GM19238 (cell line): Measurements from ENCODE around the gene DYNLT3.

ENCODE experiments used
- DNase-seq: peaks from one replicate; pipeline ENCODE4 v3.0.0; 2011; ENCODE audit warnings: low spot score; ENCODE audit not compliant: insufficient read length

The DYNLT3 gene

DNA sequence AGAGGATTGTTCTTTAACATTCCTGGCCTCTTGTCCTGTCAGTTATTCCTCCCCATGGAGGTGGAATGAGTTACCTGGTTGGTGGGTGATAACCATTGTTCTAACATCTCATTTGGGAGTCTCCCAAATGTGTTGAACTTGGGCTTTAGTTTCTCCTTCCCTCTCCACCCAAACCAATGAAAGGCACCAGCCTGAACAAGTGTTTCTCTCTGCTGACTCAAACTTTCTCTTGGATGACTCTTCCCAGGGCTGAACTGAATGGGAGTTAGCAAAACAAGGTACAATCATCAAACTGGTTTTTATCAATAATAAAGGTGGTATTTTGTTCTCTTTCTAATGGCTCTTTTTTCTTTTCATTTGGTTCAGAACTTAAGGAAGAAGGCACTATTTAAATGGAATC, 2.7 kb downstream of the DYNLT3 start:
- no peak for DNase-seq

DNA sequence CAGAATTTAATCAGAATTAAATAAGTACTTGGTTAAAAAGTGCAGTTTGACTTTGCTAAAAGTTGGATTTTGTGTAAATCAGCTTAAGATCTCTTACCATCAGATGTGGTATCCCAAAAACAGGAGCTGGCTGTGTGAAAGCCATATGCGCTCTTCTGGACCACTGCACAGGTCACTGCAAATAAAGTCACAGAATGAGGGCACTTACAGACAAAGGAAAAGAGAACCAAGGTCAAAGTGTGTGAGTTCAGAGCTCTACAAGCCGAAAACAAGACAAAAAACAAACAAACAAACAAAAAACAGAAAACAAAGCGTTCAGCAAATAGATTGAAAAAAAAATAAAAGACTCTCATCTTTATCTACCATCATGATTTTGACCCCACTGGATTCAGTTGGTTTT, 6.4 kb downstream of the DYNLT3 start:
- no peak for DNase-seq

DNA sequence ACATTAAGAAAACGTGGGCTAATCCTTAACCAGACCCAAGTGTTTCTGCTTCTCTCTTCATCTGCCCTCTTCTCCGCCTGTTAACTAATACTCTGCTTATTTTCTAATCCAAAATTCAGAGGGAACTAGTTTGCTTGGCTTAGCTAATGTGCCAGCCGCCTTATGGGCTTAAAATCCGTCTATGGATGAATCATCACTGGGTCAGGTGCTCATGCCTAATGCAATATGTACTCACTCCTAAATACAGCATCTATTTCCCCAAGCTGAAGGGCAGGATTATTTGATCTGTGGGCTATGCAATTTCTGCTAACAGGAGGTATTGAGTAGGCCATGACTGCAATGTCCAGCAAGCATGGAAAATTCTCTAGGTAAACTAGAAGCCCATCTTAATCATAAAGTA, 12.4 kb downstream of the DYNLT3 start:
- DNase-seq, result no peak

DNA sequence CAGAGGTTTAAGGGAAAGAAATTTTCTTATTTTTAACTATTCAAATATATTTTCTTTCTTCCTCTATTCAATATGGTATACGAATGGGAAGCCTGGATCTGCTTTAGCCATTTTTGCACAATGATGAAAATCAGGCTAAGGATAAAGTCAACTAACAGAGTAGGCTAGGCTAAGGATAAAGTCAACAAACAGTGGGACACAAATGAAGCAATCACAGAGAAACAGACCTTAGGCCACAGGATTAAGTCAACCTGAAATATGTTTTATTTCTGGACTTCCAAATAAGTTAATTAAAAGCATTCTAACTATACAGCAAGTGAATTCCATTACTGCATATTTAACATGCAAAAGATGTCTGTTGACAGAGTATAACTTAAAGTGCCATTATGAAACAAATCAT, 17.0 kb downstream of the DYNLT3 start:
- no peak for DNase-seq

DNA sequence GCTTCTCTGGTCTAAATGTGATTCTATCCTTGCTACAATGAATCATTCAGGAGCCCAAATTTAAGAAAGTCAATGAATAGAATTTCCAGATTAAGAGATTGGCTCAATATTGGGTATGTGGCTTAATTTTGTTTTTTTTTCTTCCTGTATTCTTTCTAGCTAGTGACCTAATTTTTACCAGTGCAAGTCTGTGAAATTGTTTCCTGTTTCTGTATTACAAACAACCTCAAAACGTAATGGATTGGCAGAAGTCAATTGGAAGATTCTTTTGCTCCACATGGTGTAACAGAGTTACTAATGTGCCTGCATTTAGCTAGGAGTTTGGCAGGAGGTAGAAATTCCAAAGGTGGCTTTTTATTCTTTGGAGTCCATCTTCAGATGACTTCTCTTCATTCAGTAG, 17.6 kb downstream of the DYNLT3 start:
- DNase-seq, result no peak

DNA sequence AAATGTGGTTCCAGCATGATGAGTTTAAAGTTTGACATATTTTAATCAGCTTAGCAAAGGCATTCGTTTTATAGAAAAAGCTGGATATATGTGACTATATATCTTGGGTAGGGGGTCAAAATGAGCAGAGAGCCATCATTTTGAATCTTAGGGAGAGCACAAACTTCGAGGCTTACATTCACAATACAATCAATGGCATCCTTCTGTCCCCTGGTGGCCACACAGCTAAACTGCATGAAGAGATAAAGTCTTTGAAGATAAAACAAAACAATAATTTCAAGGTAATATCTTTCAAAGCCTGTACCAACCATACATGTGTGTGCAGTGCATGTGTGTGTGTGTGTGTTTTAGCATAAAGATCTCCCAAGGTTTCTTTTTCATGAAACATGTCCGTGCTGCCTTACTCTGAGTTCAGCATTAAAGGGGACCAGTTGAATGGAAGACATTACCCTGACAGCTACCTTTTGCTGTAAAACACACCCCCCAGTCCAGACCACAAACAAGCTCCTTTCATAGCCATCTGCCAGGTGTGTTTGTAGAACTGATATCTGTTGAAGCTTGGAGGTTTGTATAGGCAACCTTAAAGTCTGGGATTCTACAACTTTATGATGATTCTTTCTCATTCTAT, 22.0 kb downstream of the DYNLT3 start:
- DNase-seq, result no peak

DNA sequence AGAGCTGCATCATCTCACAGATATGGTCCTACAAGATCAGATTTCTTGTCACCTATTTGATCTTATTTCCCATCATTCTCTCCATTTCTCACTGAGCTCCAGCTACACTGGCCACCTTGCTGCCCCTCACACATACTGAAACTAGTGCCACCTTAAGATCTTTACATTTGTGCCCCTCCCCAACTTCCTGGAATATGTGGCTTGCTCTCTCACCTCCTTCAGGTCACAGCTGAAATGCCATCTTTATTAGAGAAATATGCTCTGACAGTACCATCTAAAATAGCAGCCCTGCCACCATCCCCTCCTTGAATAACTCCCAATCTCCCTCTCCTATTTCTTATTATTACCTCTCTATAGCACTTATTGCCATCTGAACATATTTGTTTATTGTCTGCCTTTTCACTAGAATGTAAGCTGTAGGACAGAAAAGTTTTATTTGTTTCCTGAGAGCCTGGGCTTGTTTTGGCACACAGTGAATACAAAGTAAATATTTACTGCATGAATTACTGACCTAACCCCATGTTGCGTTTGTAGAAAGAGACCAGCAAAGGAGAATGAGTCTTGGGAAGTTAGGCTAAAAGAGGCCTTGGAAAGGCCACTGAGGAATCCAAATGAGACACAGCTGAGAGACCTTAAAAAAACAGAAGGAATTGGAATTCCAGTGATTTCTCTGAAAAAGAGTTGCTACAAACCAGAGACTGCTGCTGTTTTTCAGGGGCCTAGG, 22.7 kb downstream of the DYNLT3 start:
- no peak for DNase-seq

DNA sequence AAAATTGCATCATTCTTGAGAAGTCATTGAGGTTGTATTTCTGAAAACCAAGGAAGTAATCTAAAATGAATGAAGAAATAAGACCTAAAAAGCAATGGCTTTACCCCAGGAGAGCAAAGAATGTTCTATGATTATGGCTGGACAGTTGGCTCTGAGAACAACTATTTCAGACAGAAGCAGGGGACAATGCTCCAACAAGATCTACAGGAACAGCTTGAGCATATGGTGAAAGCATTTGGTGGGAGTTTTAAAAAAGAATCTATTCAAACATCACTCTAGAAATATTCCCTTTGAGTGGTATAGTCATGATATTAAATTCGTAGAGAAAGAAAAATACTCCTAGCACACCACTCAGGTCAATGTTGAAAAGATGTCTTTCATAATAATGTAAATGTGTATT, 26.7 kb downstream of the DYNLT3 start:
- no peak for DNase-seq

DNA sequence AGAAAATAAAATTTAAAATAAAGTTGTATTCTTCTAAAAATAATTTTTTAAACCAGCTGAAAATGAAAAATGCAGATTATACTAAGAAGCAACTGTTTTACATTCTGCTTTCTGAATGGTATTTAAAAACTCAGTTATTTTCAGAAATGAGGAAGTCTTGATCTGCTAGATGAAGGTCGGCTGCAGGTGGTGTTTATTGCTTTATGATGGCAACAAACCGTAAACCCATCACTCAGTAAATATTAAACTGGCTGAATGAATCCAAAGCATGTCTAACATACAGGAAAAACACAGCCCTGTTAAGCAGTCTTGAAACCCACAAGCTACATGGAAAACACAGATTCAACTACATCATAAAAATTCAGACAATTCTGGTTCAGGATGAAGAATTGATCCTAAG, 29.3 kb downstream of the DYNLT3 start:
- no peak for DNase-seq

DNA sequence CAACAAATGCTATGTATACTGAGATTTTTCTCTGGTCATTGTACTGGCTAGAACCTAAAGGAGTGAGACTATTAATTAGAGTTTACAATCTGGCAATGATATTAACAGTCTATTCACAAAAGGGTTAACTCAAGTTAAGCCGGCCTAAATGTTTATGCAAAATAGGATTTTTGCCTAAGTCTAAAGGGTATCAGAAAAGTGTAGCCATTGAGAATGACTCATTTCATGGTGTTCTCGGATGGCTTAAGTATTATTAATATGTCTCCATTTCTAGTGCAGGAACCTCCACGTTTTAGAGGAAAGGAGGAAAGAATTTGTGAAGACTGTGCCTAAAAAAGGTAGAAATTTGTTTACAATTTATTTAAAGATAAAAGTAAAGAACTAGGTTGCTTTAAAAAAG, 29.8 kb downstream of the DYNLT3 start:
- no peak for DNase-seq

DNA sequence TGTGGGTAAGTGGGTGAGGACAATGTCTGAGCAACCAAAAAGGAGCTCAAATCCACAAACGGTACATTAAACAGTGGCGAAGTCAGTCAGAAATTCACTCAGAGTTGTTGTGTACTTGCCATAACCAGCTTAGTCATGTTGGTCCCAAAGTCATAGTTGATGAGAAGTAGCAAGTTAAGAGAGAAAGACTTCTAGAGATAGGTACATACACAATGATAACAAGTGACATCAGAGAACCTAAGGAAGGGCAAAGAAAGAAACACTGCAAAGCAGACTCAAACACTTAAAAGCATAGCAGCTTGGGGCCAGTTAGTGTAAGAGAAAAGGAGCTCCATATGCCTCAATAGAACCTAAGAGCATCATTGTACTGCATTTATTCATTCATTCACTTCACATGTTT, 30.2 kb downstream of the DYNLT3 start:
- no peak for DNase-seq

DNA sequence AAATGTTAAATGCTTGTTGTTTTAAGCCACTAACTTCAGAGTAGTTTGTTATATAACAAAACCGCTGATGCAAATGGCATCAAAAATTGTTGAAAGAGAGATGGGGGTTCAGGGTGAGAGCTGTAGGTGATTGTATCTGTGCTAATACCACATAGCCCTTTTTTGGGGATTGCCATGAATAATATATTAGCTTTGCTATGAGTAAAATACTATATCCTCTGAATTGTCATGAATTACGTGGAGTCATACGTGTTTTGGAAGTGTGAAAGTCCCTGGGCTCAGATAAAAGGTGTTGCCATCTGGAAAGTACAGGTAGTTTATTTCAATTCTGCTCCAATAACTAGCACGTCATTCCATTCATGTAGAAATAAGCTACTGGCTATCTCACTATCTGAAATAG, 30.6 kb downstream of the DYNLT3 start:
- DNase-seq, result no peak

DNA sequence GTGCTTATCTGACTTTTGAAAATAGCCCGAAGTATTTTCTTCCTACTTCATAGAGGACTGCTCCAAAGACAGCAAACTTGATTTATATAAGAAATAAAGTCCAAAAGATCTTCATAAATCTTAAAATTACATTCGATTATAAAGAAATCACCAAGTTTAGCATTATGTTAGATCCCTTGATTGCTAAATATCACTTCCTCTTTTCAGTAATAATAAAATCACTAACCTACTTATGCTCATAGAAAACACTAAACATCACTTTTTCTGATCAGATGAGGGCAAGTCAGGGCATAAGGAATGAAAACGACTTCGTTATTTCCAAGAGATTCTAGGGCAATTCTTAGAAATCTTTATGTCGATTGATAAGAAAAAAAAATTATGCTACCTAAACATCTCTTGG, 32.0 kb downstream of the DYNLT3 start:
- no peak for DNase-seq

DNA sequence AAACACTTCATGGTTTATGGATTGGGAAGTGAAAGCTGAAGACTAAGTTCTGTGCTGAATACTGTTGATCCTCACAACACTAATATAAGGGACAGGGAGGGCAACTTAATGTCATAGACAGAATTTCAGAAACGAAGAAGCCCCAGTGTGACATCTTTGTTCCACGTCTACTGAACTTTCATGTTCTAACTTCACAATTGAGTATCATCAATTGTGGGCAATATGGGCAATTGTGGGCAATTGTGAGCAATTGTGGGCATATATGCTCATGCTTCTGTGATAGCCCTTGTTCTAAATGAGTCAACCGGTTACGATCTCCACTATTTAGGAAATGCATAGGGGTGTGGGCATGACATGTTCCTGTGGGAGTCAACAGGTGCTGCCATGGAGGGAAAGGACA, 33.8 kb downstream of the DYNLT3 start:
- no peak for DNase-seq

DNA sequence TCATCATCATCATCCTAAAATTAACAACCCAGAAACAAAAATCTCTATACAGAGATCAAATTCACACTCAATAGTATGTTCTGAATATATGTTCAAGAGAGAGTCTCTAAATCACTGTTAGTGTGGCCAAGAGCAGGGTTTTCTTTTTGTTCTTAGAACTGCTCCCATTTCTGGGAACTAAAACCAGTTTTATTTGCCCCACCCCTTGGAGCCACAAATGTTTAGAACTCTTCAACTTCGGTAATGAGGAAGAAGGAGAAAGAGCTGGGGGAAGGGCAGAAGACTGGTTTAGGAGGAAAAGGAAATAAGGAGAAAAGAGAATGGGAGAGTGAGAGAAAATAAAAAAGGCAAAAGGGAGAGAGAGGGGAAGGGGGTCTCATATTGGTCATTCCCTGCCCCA, 35.3 kb downstream of the DYNLT3 start:
- DNase-seq, result no peak

DNA sequence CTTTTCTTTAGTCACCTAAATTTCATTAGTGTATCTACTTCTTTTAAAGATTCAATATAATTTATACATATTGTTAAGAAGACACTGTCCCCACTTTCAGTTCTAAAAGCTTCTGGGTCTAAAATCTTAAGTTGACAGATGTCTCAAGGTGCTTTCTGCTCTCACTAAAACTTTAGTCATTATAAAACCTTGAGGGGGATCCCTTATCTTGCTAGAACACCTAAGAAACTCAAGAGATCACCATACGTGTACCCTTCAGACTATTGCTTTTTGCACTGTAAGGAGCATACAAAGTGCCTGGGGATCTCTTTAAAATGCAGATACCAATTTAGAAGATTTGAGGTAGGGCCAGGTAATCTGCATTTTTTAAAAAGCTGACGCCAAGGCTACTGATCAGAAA, 37.4 kb downstream of the DYNLT3 start:
- DNase-seq, result no peak

DNA sequence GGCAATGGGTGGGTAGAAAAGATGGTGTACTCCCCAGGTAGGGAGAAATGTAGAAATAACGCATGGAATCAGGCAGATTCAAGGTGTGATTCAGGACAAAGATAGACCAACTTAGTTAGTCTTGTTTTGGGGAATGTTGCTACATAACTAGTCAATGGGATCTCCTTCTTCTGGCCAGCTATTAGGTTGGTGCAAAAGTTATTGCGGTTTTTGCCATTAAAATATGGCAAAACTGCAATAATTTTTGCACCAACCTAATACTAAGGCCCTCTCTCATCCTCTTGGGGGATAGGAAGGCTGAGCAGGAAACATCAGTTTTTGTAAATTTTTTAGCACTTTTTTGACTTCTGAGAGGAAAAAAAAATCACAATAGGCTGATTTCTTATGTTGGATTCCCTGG, 44.3 kb downstream of the DYNLT3 start:
- DNase-seq, result no peak

DNA sequence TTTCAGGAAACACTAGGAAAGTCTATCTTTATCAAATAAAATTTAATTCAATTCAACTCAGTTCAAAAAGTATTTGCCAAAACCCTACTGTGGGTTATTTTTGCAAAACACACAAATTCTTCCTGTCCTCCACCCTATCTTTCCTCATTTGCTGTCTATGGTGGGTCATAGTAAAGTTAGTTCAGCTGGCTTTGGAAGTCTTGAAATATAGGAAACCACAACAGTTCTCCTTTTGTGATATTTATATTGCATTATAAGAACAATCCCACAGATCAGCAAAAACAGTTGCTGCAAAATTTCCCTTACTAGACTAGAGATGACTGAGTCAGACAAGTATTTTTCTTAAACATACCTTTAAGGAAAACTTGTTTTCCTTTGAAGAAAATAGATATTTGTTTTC, 45.3 kb downstream of the DYNLT3 start:
- DNase-seq, result no peak

DNA sequence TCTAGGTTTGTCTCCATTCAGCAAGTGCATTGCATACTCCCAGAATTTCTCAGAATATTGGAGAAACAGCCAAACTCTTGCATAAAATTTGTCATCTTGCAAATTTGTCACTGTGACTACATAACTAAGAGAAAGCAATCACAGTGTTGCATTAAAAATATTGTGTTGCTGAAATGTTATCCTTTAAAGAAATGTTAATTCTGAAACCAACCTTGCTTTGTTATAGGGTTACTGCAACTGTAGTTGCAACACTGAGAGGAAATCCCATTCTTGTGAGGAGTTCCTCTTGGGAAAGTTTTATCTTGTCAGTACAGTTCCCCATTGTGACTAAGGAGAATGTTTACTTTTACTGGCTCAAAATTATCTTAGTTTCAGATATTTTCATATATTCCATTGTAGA, 46.7 kb downstream of the DYNLT3 start:
- no peak for DNase-seq

DNA sequence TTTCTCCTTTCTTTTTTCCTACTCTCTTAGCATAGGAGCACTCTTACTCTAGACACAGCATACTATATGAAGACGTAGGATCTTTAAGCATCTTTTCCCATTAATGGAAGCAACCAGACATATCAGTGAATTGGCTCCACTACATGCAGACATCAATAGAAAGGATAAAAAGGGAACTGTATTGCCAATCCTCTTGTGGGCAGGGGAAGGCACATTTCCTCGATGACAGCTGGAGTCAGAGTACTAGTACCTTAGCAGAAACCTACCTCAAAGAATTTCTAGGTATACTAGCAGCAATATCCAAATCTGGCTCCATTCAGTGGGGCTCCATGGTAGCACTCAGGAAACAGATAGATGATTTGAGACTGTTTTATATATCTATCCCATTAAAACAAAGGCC, 47.4 kb downstream of the DYNLT3 start:
- DNase-seq, result no peak

DNA sequence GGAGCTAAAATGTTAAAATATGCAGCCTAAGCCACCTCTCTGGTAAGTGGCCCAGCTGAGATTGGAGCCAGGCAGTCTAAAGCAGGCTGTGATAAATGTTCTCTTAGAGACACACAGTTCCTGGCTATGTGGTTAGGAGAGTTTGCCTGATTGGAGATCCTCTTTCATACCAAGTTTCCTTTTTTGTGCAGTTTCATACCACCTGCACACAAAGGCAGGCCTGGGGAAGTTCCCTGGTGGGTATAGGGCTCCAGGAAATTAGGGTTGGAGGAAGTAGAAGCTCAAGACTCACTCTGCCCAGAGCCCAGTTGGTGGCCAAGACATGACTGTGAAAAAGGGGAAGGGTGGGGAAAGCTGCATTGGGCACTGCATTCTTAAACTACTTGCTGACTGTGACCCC, 50.6 kb downstream of the DYNLT3 start:
- DNase-seq, result no peak

DNA sequence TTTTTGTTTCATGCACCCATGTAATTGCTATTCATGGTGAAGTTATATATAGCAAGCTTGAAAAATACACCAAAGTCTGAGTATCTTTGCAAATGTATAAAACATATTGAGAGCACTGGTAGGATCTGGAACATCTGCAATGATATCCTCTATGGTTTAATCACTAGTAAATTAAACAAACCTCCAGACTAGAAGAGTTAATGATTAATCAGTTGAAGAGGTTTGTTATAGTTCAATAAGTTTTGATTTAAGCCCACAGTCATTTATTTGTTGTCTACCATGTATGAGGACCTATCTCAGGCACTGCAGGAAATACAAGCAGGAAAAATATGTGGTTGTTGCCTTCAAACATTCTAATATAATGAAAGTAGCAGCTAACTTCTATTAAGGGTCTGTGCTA, 51.1 kb downstream of the DYNLT3 start:
- no peak for DNase-seq
